ENCODE measurements around the gene B4GALNT2.

The B4GALNT2 gene

DNA sequence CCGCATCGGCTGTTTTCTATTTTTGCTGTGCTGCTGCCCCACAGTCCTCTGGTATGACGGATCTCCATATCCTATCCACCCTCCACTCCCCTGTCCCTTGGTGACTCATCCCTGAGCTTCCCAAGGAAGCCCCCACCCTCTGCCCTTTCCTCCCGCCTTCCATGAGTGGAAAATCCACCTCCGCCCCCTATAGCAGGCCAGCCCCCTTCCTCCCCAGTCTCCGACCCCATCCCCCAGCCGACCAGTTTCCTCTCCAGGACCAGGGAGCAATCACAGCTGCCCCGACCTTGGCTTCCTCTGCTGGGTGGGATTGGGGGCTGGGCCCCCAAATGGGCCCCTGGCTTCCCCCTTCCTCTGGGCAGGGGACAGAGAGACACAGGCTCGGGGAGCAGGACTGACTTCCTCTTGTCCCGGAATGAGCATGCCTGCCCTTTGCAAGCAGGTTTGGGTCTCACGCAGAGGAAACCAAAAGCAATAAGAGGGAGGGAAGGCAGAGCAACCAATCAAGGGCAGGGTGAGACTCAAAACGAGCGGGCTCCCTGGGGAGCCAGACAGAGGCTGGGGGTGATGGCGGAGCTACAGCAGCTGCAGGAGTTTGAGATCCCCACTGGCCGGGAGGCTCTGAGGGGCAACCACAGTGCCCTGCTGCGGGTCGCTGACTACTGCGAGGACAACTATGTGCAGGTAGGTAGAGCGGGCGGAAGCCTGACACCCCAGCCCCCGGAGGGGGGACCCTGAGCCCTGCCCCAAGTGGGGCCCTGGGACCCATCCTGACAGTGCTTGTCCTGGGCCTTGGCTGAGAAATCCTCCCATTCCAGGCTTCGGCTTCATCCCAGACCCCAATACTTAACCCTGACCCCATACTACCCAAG is 77.8 kb downstream of the B4GALNT2 start, which contains the start of the genes ABI3 and GNGT2:
Gene ABI3 (plus strand): TSS at position 550 of the 872 bp plus-strand sequence. CDS start 18 bp downstream, at position 568.
Gene GNGT2 (minus strand): TSS at position 417 of the 872 bp plus-strand sequence. CDS start 3,152 bp downstream, outside the sequence.
- DNase-seq (ENCODE audit: low read depth): peak; percentile 44

DNA sequence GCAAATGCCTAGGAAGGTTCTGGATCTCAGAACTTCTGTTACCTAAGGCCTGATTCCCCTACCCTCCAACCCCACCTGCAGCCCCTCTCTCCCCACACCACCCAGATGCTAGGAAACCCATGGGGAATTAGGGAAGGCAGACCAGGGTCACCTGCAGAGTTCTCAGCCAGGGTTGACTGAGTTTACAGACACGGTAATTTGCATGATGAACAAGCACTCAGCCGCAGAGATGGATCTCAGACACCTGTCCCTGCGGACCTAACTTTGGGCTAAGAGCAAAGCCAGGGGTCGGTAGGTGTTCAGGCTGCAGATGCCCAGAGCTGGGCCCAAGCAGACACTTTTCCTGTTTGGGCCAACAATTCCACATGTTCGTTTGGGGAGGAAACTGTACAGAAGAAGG is 80.8 kb downstream of the B4GALNT2 start:
- no peak for DNase-seq (ENCODE audit: low read depth)

DNA sequence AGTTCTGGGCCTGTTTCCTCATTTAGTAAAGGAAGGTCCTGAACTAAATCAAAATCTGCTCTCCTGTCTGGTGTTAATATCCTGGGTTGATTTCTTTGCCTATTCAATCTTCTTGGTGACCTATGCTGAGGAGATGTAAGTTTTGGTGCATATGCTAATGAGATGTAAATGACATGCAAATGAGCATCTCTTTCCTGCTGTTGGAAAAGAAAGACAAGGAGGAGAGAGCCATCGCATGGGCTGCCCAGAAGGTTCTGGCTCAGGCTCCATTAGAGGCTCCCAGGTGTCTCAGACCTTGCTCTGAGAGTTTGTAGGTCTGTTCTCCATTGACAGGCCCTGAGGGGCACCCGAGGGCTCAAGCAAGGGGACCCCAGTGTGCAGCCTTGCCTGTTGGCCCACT is 81.3 kb downstream of the B4GALNT2 start:
- no peak for DNase-seq (ENCODE audit: low read depth)

DNA sequence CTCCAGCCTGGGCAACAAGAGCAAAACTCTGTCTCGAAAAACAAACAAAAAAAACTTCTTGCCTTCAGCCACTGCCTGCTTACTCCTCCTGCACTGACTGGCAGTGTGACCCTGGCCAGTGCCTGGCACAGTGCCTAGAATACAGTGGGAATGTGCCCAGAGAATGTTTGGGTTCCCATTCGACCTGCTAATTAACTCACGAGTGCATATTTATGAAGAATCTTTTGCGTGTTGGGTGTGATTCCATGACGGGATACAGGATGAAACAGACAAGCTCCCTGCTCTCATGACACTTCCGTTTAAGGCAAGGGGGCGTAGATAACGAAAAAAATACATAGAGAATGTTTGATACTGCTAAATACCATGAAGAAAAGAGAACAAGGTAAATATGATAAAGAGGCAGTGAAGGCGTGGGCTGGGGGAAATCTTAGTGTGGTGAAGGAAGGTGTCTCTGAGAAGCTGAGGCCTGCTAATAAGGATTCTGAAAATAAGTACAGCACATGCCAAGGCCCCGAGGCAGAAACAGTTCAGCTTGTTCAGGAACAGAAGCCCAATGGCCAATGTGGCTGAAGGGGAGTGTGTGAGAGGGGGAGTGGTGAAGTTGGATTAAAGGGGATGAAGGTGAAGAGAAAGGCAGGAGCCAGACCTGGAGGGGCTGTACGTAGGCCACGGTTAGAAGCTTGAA is 82.2 kb downstream of the B4GALNT2 start:
- no peak for DNase-seq (ENCODE audit: low read depth)

DNA sequence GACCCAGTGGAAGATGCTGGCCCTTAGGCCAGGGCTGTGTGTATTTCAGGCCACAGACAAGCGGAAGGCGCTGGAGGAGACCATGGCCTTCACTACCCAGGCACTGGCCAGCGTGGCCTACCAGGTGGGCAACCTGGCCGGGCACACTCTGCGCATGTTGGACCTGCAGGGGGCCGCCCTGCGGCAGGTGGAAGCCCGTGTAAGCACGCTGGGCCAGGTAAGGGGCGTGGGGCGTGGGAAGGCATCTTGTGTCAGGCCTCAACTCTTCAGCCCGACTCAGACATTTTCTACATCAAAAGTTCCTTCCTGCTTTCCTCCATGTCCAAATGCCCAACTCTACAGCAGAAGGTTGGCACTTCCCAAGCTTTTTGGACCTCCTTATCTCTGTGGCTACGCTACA is 83.9 kb downstream of the B4GALNT2 start:
- DNase-seq (ENCODE audit: low read depth): no peak

DNA sequence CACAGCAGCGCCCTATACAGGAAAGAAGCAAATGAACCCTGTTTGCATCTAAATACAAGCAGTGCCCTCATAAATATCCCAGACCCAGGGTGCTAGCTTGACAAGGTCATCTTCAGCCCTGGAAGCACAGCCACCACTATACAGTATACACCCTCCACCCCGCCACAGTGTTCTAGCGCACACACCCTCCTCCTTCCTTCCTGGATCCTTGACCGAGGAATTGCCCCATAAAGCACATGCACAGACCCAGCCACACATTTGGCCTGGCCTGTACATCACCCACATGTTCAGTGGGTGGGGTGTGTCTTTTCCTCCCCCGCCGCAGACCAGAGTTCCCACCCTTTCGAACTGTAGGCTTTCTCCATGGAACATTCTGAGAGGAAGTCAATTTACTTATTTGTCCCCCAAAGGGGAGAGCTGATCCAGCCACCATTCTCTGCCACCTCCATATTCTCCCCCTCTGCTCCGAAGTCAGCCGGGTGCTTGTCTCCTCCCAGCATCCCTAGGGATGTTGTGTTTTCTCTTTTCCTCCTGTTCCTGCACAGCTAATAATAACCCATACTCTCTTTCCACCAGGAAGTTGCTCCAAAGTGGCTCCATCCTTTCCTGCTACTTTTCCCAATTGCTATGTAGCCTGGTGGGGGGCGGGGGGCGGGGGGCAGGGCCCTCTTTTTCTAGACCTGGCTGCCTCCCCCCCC is 84.5 kb downstream of the B4GALNT2 start:
- no peak for DNase-seq (ENCODE audit: low read depth)

DNA sequence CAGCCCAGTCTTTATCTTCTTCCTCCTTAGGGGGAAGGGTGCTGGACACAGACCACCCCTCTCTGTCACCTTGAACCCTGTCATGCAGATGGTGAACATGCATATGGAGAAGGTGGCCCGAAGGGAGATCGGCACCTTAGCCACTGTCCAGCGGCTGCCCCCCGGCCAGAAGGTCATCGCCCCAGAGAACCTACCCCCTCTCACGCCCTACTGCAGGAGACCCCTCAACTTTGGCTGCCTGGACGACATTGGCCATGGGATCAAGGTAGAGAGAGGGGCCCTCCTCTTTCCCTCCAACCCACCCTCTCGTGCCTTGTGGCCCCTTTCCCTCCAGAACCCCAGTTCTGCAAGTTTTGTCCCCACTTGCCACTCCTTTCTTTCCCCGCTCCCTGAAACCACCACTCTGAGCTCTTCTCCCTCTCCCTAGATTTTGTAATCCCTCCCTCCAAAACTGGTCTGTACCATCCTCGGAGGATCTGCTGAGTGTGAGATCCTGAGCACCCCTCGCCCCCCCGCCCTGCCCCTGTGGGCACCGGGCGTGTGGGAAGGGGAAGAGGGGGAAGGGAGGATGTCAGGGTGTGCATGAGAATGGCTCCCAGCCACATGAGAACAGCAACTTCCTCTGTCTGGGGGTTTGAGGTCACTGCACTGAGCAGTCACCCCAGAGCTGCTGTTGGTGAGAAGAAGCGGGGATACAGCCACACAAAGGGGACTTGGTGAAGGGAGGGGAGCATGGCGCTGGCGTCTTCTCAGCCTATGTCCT is 85.3 kb downstream of the B4GALNT2 start:
- DNase-seq (ENCODE audit: low read depth): peak; percentile 49

DNA sequence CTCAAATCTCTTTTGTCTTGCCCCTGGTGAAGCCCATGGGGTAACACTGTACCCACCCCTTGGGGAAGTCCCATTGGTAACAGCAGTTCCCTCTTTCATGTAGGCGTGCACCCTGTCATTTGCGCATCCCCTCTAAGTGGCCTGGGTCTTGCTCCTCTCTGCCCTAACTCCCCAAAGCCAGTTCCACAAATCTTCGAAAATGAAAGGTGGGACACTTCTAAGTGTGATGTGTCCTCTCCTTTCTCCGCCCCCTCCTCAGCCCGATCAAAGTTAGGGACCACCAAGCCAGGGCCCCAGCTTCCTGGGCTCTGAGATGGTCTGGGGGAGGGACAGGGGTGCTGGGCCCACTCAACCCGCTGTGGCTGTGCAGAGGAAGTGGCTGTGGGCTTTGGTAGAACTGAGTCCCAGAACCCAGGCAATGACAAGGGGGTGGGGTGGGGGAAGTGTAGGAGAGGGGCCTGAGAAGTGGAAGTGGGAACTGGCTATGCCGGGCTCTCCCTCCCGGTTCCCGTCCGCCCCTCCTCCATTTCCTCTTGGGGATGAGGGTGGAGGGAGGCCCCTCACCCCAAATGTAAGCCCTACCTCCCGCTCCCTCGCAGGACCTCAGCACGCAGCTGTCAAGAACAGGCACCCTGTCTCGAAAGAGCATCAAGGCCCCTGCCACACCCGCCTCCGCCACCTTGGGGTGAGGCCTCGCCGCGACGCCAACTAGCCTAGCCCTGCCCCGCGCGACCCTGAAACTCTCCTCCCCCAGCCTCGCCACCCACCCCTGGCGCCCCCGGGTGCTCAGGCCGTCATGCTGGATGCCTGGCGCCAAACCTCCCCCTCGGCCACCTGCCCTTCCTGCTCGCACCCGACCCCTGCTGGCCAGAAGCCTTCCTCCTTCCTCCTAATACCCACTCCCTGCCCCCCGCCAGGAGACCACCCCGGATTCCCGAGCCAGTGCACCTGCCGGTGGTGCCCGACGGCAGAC is 86.7 kb downstream of the B4GALNT2 start:
- DNase-seq (ENCODE audit: low read depth): no peak

DNA sequence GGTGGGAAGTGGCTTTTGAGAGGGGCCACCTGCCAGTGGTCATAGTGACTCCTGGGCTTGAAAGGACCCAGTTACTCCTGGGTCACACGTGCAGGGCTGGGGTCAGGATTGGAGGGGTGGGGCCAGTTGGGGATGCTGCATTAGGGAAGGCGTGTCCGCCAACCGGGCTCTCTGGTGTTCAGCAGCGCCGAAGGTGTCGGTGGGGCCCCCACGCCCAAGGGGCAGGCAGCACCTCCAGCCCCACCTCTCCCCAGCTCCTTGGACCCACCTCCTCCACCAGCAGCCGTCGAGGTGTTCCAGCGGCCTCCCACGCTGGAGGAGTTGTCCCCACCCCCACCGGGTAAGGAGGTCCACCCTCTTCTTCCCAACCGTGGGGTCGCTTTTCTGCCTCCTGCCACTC is 87.4 kb downstream of the B4GALNT2 start:
- DNase-seq (ENCODE audit: low read depth): no peak

DNA sequence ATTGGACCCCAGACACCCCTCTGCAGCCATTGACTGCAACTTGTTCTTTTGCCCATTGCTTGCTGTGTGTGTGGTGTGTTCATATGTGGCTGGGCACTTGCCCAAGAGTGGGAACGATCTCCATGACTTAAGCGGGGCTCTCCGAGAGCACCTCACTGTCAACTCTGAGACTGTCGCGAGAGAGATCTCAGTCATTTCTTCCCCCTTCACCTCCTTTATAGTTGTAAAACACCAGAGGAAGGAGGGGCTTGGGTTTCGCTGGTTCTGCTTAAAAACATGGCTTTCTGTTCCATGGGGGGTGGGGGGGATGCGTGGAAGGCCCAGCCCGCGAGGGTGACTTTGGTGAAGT is 90.6 kb downstream of the B4GALNT2 start:
- DNase-seq (ENCODE audit: low read depth): no peak

DNA sequence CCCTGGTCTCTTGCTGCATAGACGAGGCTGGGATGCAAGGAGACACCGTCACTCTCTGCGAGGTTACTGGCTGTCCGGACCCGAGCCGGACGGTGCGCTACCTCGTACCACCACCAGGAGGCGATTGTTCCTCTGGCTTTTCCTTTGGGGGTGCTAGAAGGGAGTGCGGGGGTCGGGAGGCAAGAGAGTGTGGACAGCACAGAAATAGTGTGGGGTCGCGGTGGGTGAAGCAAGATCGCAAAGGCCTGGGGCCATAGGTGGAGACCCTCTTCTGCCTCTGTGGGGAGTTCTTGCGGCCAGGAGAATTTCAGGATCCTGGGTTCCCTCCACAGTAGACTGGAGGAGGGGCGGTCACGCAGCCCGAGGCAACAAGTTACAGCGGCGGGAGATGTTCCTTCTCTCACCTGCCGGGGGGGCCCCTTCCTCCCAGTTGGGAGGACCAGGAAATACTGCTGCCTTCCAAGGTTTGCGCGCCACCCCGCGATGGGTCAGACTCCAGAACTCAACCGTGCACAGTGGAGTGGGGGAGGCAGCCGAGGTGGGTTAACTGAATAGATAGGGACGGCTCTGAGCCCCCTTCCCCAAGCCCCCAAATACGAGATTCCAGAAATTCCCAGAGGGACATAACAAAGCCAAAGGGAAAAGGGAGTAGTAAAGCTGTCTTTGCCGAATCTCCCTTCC is 91.1 kb downstream of the B4GALNT2 start:
- peak; percentile 39 for DNase-seq (ENCODE audit: low read depth)

DNA sequence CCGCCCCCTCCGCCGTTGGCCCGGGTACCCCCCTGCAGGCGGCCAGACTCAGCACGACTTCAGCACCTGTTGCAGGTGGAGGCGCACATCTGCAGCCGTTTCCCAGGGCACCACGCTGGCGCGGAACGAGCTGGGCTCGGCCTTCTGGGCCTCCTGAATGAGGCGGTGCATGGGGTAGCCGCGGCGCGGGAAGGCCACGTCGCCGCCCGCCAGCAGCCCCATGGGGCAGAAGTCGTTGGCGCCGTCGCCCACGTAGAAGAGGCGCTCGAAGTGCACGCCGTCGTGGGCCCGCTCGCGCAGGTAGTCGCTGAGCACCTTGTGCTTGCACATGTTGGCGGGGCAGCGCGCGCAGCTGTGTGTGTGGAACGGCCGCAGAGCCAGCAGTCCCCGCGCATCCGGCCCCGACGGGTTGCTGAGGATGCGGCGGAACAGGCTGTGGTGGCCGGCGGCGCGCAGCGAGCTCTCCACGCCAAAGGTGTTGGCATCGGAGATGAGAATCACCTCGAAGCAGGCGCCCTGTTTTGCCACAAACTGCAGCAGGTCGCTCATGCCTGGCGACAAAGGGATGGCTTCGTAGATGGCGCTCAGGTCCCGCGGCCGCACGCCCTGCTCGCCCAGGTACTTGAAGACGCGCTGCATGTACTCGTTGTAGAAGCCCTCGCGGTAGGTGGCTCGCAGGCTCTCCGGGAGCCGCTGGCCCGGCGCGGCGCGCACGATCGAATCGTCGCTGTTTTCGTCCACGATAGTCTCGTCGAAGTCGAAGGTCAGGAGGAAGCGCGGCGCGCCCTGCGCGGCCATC is 91.8 kb downstream of the B4GALNT2 start:
- DNase-seq (ENCODE audit: low read depth): no peak

DNA sequence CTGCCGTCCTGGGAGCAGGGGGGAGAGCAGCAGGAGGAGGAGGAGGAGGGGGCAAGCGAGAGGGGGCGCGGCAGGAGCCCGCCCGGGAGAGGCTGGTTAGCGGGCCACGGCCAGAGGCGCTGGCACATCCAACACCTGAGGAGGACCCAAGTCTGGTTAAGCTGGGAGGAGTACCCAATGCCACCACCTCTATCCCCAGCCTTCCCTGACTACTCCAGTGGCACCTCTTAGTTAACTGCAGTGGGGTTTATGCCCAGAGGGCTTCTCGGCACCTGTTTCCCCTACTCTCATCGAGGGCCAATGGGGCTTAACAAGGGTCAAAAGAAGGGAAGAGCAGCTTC is 92.4 kb downstream of the B4GALNT2 start:
- DNase-seq (ENCODE audit: low read depth): no peak

DNA sequence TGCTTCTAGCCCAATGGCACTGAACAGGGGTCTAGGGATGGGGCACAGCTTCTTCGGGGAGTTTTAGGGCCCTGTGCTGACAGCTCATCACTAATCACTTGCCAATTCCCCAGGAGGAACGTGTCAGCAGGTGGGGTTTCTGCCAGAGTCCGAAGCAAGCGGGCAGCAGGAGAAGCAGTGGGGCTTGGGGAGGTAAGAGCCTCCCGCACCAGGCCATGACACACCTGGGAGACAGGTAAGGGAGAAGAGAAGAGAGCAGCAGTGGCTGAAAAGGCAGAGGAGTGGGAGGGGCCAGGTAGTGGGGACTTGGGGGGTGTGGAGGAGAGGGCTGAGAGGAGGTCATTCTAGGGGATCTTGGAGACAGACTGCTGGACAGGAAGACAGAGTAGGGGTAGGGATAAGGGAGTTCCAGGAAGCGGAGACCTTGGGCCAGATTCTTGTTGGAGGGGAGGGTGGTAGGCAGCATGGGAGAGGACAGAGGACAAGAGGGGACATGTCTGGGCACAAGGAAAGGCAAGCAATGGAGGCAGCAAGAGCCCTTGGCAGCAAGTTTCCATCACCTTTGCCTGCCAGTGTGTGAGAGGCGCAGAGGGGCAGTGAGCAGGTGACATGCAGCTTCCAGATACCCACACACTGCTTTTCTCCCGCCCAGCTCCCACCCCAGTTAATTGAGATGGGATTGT is 93.1 kb downstream of the B4GALNT2 start:
- DNase-seq (ENCODE audit: low read depth): no peak

Measured in T follicular helper cell (primary cell).